Measurements from ENCODE around the gene MOAP1. TPM values are rescaled to one million over a fixed set of nuclear protein-coding genes. Genes with fewer than 3 reads are reported as not detected.
A peak's percentile ranks its signal among the peaks of the same experiment; 100 is the strongest.

The MOAP1 gene
- total and polyA plus RNA-seq, 10 donors, result 16.3 to 31.4 (median 25.7) TPM

DNA sequence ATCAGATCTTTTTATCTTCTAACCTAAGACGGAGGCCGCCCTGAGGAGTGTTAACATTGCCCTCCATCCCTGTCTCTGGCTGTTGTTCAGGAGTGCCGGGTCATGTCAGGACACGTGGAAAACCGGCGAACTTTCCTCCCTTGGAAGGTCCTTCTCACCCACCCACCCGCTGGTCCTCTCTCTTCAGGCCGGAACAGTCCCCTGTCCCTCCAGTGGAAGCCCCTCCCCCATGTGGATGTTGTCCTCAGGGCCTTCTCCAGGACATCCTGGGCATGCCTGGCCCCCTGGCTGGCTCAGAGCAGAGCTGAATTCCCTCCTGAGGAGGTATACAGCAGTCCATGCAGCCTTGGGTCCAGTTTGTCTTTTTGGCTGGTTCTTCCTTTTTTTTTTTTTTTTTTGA is 48.7 kb downstream of the MOAP1 start:
- H3K27ac ChIP-seq, result no peak overlapping the region
- intact Hi-C loops (cut with DNase I; ENCODE audit: low total_unique reads), result no loop called here
- H3K36me3 ChIP-seq, result no peaks in the 10 kb centered on the region
- H3K4me1 ChIP-seq, result peaks cover 0 to 30% (median 11%) of the 10 kb centered on the region in 6 donors
- H3K4me3 ChIP-seq, result no peak overlapping the region
- TF ChIP-seq POLR2A (IDR thresholded peaks at IDR 0.05), result no peak
- no peaks in the 10 kb centered on the region for H3K9me3 ChIP-seq
- WGBS, 5 donors, result 82 to 93% (median 89%) methylated on average over 8 of the region's 8 CpGs
- no peaks in the 10 kb centered on the region for H3K27me3 ChIP-seq (replicated peaks in 1 of 7)
- DNase-seq, result no peak

DNA sequence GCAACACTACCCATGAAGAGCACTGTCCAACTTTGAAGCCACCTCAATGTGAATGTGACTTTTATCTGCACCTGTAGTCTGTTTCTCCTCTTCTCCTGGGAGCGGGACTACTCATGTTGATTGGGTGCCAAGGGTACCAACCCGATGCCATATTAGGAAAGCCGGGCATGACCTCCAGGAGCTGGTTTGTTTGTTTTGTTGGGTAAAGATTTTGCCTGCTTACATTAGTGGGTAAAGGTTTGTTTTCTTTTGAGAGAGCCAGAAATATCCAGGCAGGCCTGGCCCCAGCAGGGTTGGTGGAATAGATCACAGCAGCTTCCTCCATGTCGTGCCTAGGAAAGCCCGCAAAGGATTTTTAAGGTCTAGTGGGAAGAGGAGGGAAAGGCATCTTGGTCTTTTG is 49.3 kb downstream of the MOAP1 start:
- intact Hi-C loops (cut with DNase I; ENCODE audit: low total_unique reads), result no loop called here
- DNase-seq, result no peak
- Histone ChIP-seq H3K27ac (no peak overlapping the region), H3K27me3 (replicated peaks in 1 of 7) (no peaks in the 10 kb centered on the region), H3K4me1 (peaks cover 0 to 30% (median 11%) of the 10 kb centered on the region in 6 donors), H3K9me3 (no peaks in the 10 kb centered on the region), H3K36me3 (no peaks in the 10 kb centered on the region), H3K4me3 (no peak overlapping the region)
- 92 to 97% (median 95%) methylated on average over 5 of the region's 5 CpGs for WGBS, 5 donors
- no peak for TF ChIP-seq POLR2A (IDR thresholded peaks at IDR 0.05)

DNA sequence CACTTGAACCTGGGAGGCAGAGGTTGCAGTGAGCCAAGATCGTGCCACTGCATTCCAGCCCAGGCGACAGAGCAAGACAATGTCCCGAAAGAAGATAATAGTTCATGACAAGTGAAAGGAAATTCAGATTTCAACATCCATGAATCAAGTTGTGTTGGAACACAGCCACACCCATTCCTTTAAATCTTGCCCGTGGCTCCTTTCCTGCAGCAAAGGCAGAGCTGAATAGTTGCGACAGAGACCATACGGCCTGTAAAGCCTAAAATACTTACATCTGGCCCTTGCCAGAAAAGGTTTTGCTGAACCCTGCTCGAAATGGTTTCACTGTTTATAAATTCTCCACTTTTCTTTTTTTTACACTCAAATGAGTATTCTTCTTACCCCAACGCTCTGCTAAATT is 51.2 kb downstream of the MOAP1 start:
- Histone ChIP-seq H3K9me3 (no peaks in the 10 kb centered on the region), H3K36me3 (no peaks in the 10 kb centered on the region), H3K4me1 (peaks cover 0 to 41% (median 11%) of the 10 kb centered on the region in 6 donors), H3K27ac (peak overlapping the region in 4 of 8 donors; percentile 41 to 67 (median 60)), H3K4me3 (no peak overlapping the region), H3K27me3 (replicated peaks in 1 of 7) (no peaks in the 10 kb centered on the region)
- intact Hi-C loops (cut with DNase I; ENCODE audit: low total_unique reads), result no loop called here
- no peak for DNase-seq
- TF ChIP-seq, protein P1, sequence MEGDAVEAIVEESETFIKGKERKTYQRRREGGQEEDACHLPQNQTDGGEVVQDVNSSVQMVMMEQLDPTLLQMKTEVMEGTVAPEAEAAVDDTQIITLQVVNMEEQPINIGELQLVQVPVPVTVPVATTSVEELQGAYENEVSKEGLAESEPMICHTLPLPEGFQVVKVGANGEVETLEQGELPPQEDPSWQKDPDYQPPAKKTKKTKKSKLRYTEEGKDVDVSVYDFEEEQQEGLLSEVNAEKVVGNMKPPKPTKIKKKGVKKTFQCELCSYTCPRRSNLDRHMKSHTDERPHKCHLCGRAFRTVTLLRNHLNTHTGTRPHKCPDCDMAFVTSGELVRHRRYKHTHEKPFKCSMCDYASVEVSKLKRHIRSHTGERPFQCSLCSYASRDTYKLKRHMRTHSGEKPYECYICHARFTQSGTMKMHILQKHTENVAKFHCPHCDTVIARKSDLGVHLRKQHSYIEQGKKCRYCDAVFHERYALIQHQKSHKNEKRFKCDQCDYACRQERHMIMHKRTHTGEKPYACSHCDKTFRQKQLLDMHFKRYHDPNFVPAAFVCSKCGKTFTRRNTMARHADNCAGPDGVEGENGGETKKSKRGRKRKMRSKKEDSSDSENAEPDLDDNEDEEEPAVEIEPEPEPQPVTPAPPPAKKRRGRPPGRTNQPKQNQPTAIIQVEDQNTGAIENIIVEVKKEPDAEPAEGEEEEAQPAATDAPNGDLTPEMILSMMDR (IDR thresholded peaks at IDR 0.05 in 8 of 11, conservative IDR thresholded peaks at IDR 0.05 in 3 of 11), result no peak
- TF ChIP-seq POLR2AphosphoS5 (IDR thresholded peaks at IDR 0.05) (no peak), POLR2A (IDR thresholded peaks at IDR 0.05) (no peak)
- 45 to 73% (median 55%) methylated on average over 8 of the region's 8 CpGs for WGBS, 5 donors

DNA sequence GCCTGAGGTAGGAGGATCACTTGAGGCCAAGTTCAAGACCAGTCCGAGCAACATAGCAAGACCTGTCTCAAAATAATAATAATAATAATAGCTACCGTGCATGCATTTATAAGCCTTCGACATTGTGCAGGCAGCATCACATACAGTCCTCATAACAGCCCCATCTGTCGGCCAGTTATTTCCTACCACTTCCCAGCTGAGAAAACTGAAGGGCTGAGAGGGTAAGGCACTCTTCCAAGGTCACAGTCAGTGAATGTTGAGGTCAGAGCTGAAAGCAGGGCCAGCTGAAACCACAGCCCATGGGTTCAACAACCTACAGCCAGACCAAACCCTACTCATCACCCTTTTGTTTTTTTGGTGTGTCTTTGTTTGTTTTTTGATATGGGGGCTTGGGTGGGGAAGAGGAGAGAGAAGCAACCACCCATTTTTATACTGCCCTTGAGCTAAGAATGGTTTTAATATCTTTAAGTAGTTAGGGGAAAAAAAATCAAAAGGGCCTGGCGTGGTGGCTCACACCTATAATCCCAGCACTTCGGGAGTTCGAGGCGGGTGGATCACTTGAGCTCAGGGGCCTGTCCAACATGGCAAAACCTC is 52.1 kb downstream of the MOAP1 start:
- no peak overlapping the region for H3K4me3 ChIP-seq
- H3K27ac ChIP-seq, result peak overlapping the region in 4 of 8 donors; percentile 41 to 67 (median 60)
- H3K27me3 ChIP-seq (replicated peaks in 1 of 7), result no peaks in the 10 kb centered on the region
- DNase-seq, result no peak
- 56 to 66% (median 62%) methylated on average over 8 of the region's 8 CpGs for WGBS, 5 donors
- no peaks in the 10 kb centered on the region for H3K36me3 ChIP-seq
- TF ChIP-seq POLR2A (IDR thresholded peaks at IDR 0.05) (no peak), POLR2AphosphoS5 (IDR thresholded peaks at IDR 0.05) (peak in 1 of 3 donors; percentile 32)
- TF ChIP-seq, protein P1 (IDR thresholded peaks at IDR 0.05 in 8 of 11, conservative IDR thresholded peaks at IDR 0.05 in 3 of 11), result peak in 10 of 11 experiments; percentile 25 to 71 (median 62)
- peaks cover 0 to 44% (median 13%) of the 10 kb centered on the region in 6 donors for H3K4me1 ChIP-seq
- intact Hi-C loops (cut with DNase I; ENCODE audit: low total_unique reads), result no loop called here
- no peaks in the 10 kb centered on the region for H3K9me3 ChIP-seq

Other genes starting within 250 kb of the MOAP1 start
- 100 to 1,000 TPM in 1 of 7 donors, 10 to 100 TPM in 6; 63.8 to 123 (median 75.6) TPM for gene ITPK1, start 69.0 kb downstream of the MOAP1 start, total RNA-seq
- 10 to 100 TPM; 22.9 to 46.0 (median 23.9) TPM for gene ITPK1, start 69.0 kb downstream of the MOAP1 start, polyA plus RNA-seq
- gene LYSET, start 420 bp upstream of the MOAP1 start, total RNA-seq, result 10 to 100 TPM in 5 of 7 donors, 1 to 10 TPM in 2; 8.5 to 15.7 (median 14.1) TPM
- gene LYSET, start 420 bp upstream of the MOAP1 start, polyA plus RNA-seq, result 10 to 100 TPM; 21.8 to 29.2 (median 25.8) TPM
- gene GON7, start 22.2 kb upstream of the MOAP1 start, total RNA-seq, result 10 to 100 TPM in 3 of 7 donors, 1 to 10 TPM in 4; 7.2 to 16.6 (median 8.7) TPM
- gene GON7, start 22.2 kb upstream of the MOAP1 start, polyA plus RNA-seq, result 10 to 100 TPM; 19.3 to 27.0 (median 24.8) TPM
- 10 to 100 TPM; 15.9 to 39.7 (median 22.2) TPM for gene UBR7, start 22.4 kb upstream of the MOAP1 start, total RNA-seq
- gene UBR7, start 22.4 kb upstream of the MOAP1 start, polyA plus RNA-seq, result 10 to 100 TPM in 2 of 3 donors, 1 to 10 TPM in 1; 9.7 to 15.1 (median 13.1) TPM
- 10 to 100 TPM; 27.3 to 48.4 (median 33.5) TPM for gene BTBD7, start 148.1 kb upstream of the MOAP1 start, total RNA-seq
- gene BTBD7, start 148.1 kb upstream of the MOAP1 start, polyA plus RNA-seq, result 1 to 10 TPM; 5.0 to 8.5 (median 5.8) TPM
- not detected for gene COX8C, start 162.3 kb upstream of the MOAP1 start, total RNA-seq
- gene COX8C, start 162.3 kb upstream of the MOAP1 start, polyA plus RNA-seq, result not detected
- under 1 TPM in 5 of 7 donors, not detected in 2; 0.07 to 0.24 (median 0.13) TPM for gene UNC79, start 246.0 kb upstream of the MOAP1 start, total RNA-seq
- under 1 TPM; 0.03 to 0.04 (median 0.03) TPM for gene UNC79, start 246.0 kb upstream of the MOAP1 start, polyA plus RNA-seq